Measurements from ENCODE around the gene CAPN7. TPM values are rescaled to one million over a fixed set of nuclear protein-coding genes. Genes with fewer than 3 reads are reported as not detected.

CAPN7 gene
- total RNA-seq, 2 donors from 2014 or later, result 38.1 to 40.5 TPM

- no peaks in the 10 kb centered on the region for H3K27me3 ChIP-seq
- H3K27ac ChIP-seq, result no peak overlapping the region
- no peak overlapping the region for H3K4me3 ChIP-seq
- no peak for ATAC-seq
- H3K36me3 ChIP-seq (replicated peaks in 1 of 2; ENCODE audit: insufficient read depth in 1 of 2, low read depth in 2 of 2), result no peaks in the 10 kb centered on the region
- no peak for DNase-seq
- intact Hi-C loops (cut with DNase I), result loop anchor here (10.0 kb wide), 1 partner anchor 56 kb away; the partner anchor contains the start of gene SH3BP5
- no peaks in the 10 kb centered on the region for H3K9me3 ChIP-seq
- TF ChIP-seq, protein P1, sequence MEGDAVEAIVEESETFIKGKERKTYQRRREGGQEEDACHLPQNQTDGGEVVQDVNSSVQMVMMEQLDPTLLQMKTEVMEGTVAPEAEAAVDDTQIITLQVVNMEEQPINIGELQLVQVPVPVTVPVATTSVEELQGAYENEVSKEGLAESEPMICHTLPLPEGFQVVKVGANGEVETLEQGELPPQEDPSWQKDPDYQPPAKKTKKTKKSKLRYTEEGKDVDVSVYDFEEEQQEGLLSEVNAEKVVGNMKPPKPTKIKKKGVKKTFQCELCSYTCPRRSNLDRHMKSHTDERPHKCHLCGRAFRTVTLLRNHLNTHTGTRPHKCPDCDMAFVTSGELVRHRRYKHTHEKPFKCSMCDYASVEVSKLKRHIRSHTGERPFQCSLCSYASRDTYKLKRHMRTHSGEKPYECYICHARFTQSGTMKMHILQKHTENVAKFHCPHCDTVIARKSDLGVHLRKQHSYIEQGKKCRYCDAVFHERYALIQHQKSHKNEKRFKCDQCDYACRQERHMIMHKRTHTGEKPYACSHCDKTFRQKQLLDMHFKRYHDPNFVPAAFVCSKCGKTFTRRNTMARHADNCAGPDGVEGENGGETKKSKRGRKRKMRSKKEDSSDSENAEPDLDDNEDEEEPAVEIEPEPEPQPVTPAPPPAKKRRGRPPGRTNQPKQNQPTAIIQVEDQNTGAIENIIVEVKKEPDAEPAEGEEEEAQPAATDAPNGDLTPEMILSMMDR (IDR thresholded peaks at IDR 0.05), result no peak
- no peak for TF ChIP-seq POLR2A (IDR thresholded peaks at IDR 0.05)
- no peaks in the 10 kb centered on the region for H3K4me1 ChIP-seq
- WGBS, 2 donors, result 58 to 59% methylated on average over 4 of the region's 4 CpGs
Observed at GRCh38 chr3:15279205-15279604, 73.2 kb downstream of the CAPN7 start.

DNA sequence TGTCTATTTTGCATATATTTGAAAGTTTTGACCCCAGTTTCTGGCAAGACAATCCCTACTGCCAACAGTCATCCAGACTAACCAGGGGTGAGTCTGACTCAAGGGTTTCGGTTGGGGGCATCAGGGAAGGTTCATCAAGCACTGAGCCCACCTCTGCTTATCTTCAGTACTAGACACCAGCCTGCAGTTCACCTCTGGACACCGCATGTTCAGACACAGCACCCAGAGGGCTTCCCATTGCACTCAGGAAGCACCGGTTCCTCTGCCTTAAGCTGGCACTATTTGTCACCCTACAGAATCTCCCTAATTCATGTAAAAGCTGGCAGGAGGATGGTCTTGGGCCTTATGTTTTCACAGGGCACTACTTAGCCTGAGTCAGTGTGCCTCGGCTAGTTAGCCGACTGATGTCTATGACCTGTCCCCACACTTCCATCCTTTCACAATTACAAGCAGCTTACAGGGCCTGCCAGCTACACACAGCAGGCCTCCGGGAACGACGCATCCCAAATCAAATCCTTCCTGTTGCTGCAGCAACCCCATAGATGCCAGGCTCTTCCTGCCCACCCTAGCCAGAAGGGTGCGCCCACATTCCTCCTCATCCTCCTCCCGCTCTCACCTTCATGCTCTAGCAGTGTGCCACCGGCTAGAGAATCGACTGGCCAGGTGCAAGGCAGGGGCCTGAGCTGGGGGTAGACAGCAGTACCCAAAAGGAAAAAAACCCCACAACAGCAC, 73.8 kb downstream of the CAPN7 start:
- no peaks in the 10 kb centered on the region for H3K9me3 ChIP-seq
- ATAC-seq (no peak), DNase-seq (no peak)
- H3K36me3 ChIP-seq (replicated peaks in 1 of 2; ENCODE audit: insufficient read depth in 1 of 2, low read depth in 2 of 2), result no peaks in the 10 kb centered on the region
- no peak overlapping the region for H3K27ac ChIP-seq
- TF ChIP-seq POLR2A (IDR thresholded peaks at IDR 0.05), result no peak
- intact Hi-C loops (cut with DNase I), result loop anchor here (10.0 kb wide), 1 partner anchor 55 kb away; the partner anchor contains the start of gene SH3BP5
- no peaks in the 10 kb centered on the region for H3K4me1 ChIP-seq
- no peak overlapping the region for H3K4me3 ChIP-seq
- 85 to 88% methylated on average over 12 of the region's 12 CpGs for WGBS, 2 donors
- H3K27me3 ChIP-seq, result no peaks in the 10 kb centered on the region

- no peak overlapping the region for H3K27ac ChIP-seq
Observed at GRCh38 chr3:15280853-15281532, 74.9 kb downstream of the CAPN7 start.

DNA sequence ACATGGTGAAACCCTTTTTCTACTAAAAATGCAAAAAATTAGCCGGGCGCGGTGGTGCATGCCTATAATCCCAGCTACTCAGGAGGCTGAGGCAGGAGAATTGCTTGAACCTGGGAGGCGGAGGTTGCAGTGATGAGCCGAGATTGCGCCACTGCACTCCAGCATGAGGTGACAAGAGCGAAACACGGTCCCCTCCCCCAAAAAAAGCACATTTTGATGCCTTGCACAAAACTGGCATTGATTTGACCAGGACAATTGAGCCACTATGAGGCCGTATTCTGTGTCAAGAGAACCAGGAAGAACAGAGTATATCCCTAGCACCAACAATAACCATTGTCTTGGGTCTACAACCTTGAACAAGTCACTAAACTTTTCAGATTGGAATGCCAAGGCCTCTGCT, 75.8 kb downstream of the CAPN7 start:
- ATAC-seq, result no peak
- H3K4me1 ChIP-seq, result no peaks in the 10 kb centered on the region
- no peak overlapping the region for H3K4me3 ChIP-seq
- H3K9me3 ChIP-seq, result no peaks in the 10 kb centered on the region
- no peaks in the 10 kb centered on the region for H3K36me3 ChIP-seq (replicated peaks in 1 of 2; ENCODE audit: insufficient read depth in 1 of 2, low read depth in 2 of 2)
- H3K27ac ChIP-seq, result no peak overlapping the region
- intact Hi-C loops (cut with DNase I), result no loop called here
- TF ChIP-seq, protein P1 (IDR thresholded peaks at IDR 0.05), result no peak
- TF ChIP-seq POLR2A (IDR thresholded peaks at IDR 0.05), result no peak
- no peaks in the 10 kb centered on the region for H3K27me3 ChIP-seq
- DNase-seq, result no peak
- WGBS, 2 donors, result 87 to 89% methylated on average over 9 of the region's 9 CpGs

More at GRCh38 chr3:15280853-15281532, 74.9 kb downstream of the CAPN7 start:
- Histone ChIP-seq H3K4me3 (no peak overlapping the region), H3K36me3 (replicated peaks in 1 of 2; ENCODE audit: insufficient read depth in 1 of 2, low read depth in 2 of 2) (no peaks in the 10 kb centered on the region), H3K27me3 (no peaks in the 10 kb centered on the region), H3K9me3 (no peaks in the 10 kb centered on the region), H3K4me1 (no peaks in the 10 kb centered on the region)
- TF ChIP-seq POLR2A (IDR thresholded peaks at IDR 0.05), result no peak
- TF ChIP-seq, protein P1 (IDR thresholded peaks at IDR 0.05), result no peak
- ATAC-seq (no peak), DNase-seq (no peak)
- intact Hi-C loops (cut with DNase I), result no loop called here
- 68 to 76% methylated on average over 10 of the region's 10 CpGs for whole genome bisulfite sequencing, 2 donors

DNA sequence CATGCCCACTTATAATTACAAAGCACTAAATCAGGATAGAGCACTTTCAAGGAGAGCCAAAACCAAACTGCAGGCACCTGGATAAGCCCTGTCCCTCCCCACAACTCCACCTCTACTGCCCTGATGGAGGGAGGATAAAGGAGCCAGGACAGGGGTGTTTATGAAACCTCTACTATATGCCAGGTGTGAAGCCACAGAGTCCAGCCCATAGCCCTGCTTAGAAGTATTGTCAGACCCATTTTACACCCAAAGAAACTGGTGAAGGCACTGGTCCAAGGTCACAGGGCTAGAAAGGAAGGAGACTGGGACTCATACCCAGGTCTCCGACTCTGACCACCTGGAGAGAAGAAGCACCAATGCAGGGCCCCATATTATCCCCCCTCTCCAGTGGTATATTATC, 77.7 kb downstream of the CAPN7 start:
- Histone ChIP-seq H3K4me3 (no peak overlapping the region), H3K4me1 (no peaks in the 10 kb centered on the region), H3K27ac (no peak overlapping the region), H3K9me3 (no peaks in the 10 kb centered on the region), H3K27me3 (no peaks in the 10 kb centered on the region), H3K36me3 (replicated peaks in 1 of 2; ENCODE audit: insufficient read depth in 1 of 2, low read depth in 2 of 2) (no peaks in the 10 kb centered on the region)
- TF ChIP-seq POLR2A (IDR thresholded peaks at IDR 0.05), result no peak
- TF ChIP-seq, protein P1 (IDR thresholded peaks at IDR 0.05), result no peak
- 95 to 100% methylated on average over 1 of the region's 1 CpG for WGBS, 2 donors
- ATAC-seq, result no peak
- intact Hi-C loops (cut with DNase I), result no loop called here
- no peak for DNase-seq

Data from body of pancreas (tissue), 4 donors.